Glomerular endothelial cell (primary cell): ENCODE measurements around the gene RHOXF1. TPM values are rescaled to one million over a fixed set of nuclear protein-coding genes. Genes with fewer than 3 reads are reported as not detected.
"Not testable (repeated sequence)": the region's sequence is repeated elsewhere in the genome, so short reads cannot be mapped to it uniquely, and the experiment has no call there.

Experiments used
- DNase-seq: peaks from one replicate; pipeline ENCODE4 v3.0.0-alpha.2; 2011; ENCODE audit warnings: low read depth, low spot score; ENCODE audit errors: extremely low read depth
- total RNA-seq: library from RNA; depleted of rRNA; stranded (reverse); fragments of >200 nt; gene quantifications from 2 replicates; pipeline ENCODE4 v1.2.3, GENCODE V29; 2015

Gene RHOXF1
- total RNA-seq, 1 donor from 2014 or later: not detected

DNA sequence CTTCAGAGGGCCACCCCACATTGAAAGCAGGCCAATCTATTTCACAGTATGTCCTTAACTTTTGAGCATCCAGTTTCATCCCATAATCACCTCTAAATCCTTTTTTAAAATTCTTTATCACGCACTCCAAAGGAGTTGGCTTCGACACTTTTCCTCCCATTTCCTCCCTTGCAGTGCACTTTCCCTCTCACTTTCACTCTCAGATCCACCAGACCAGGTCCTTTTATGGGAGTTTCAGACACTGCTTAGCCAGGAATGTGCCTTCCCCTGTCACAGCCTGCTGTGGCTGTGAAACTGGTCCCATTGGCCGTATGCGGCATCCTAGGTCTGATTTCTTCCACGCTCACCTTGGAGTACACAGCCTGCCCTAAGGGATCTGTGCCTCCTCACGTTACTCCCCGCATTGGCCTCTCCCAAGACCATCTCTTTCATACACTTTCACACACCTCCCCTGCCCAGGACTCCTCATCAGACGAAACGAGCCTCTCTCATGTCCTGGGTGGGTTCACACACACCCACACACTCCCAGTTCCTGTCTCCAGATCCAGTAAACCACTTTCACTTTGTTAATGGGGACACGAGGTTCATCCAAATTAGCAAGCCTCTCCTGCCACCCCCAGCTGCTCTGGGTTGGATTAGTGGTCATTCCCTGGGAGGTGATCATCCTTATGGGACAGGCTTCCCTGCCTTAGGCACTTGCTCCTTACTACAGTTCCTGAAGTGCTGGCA is 28.3 kb downstream of the RHOXF1 start:
- DNase-seq: no peak

DNA sequence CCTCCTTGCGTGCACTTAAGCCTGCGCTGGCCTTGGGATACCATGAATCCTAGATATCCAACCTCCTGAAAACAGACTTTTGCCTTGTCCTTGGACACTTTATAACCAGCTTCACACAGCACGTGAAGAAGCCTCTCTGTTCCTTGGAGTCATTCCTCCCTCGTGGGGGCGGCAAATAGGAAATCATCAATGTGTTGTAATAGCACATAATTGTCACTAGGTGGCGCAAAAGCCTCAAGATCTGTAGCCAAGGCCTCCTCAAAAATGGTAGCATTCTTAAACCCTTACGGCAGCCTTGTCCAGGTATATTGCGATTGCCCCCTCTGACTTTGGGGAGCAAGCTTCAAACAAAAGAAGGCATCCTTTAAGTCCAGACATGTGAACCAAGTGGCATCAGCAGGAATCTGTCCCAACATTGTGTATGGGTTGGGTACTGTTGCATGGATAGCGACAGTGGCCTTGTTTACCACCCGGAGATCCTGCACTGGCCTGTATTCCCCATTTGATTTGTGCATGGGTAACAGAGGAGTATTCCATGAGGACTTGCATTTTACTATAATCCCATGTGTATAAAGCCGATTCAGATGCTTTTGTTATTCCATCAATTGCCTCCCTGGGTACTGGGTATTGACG is 30.0 kb downstream of the RHOXF1 start:
- DNase-seq: not testable (repeated sequence)

DNA sequence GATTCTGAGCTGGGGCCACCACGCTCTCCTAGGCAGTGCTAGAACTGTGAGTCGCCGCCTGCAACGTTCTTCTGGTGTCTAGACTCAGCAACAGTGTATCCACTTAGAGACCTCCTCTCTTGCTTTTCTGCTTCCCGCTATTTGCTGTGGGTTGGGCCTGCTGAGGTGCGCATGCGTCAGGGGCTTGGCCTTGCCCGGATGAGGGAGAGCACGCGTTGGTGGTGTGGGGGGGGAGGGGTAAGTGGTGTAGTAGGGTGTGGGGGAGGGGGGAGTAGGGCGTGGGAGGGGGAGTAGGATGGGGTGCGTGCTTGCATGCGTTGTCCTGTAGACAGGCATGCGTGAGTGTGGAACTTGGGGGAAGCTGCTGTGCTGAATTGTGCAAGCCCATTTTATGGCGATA is 38.1 kb downstream of the RHOXF1 start, which contains the start of gene RHOXF2B:
Gene RHOXF2B (minus strand): TSS at position 101 of the 400 bp plus-strand sequence. CDS start 138 bp downstream, outside the sequence.
- not testable (repeated sequence) for DNase-seq

DNA sequence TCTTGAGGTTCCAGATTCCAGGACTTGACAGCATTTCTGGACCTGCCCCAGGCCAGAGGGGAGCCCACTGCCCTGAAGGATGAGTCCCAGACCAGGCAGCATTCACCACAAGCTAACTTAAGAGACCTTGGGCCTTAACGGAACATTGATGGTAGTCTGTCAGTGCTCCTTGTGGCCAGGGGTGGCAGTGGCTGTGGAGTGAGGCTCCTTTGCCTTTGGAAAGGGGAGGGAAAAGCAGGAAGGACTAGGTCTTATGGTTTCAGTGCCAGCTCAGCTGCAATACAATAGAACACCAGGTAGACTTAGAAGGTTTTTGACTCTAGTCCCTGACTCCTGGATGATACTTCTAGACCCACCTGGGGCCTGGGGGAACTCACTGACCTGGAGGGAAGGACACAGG is 49.5 kb downstream of the RHOXF1 start:
- not testable (repeated sequence) for DNase-seq

Other genes with a start within 250 kb of the RHOXF1 start
- 14.2 and 17.3 TPM in 2 replicates for gene RNF113A, start 244.2 kb downstream of the RHOXF1 start, total RNA-seq
- gene NDUFA1, start 244.1 kb downstream of the RHOXF1 start, total RNA-seq: 64.1 and 69.8 TPM in 2 replicates
- not detected in 2 replicates for gene AKAP14, start 220.0 kb downstream of the RHOXF1 start, total RNA-seq
- 4.8 and 5.2 TPM in 2 replicates for gene NKAP, start 172.2 kb downstream of the RHOXF1 start, total RNA-seq
- not detected in 2 replicates for gene RHOXF2B, start 38.2 kb downstream of the RHOXF1 start, total RNA-seq
- gene RHOXF2, start 42.7 kb upstream of the RHOXF1 start, total RNA-seq: not detected in 2 replicates
- gene ZBTB33, start 134.9 kb upstream of the RHOXF1 start, total RNA-seq: 19.1 and 19.4 TPM in 2 replicates
- 0.05 TPM in 1 of 2 replicates, not detected in the other for gene TMEM255A, start 195.5 kb upstream of the RHOXF1 start, total RNA-seq
- not detected in 2 replicates for gene ATP1B4, start 246.2 kb upstream of the RHOXF1 start, total RNA-seq